OCI-LY3 (cell line): Measurements from ENCODE around the gene TBC1D2B.

Experiments used
- H2AFZ ChIP-seq: fragments of 200-600, 300-600 bp; shearing (Covaris generic); 2 replicates; pipeline ENCODE4 v1.6.0; 2014; ENCODE audit warnings: antibody characterized with exemption, low read depth, low read length
- H3K27ac ChIP-seq: fragments of 200-600, 300-600 bp; sonication (generic); 2 replicates; pipeline ENCODE4 v1.5.1; 2014; ENCODE audit warnings: mild to moderate bottlenecking, low read length, moderate library complexity, mixed read lengths
- H3K27me3 ChIP-seq: fragments of 200-600, 300-600 bp; sonication (generic); 2 replicates; pipeline ENCODE4 v1.6.1; 2014; ENCODE audit warnings: low read depth, low read length, mixed read lengths
- H3K36me3 ChIP-seq: fragments of 200-600, 300-600 bp; sonication (generic); replicated peaks from 2 replicates; pipeline ENCODE3; 2014; ENCODE audit warnings: low read depth, low read length, mixed read lengths
- H3K4me1 ChIP-seq: fragments of 300-600, 200-600 bp; sonication (generic); 2 replicates; pipeline ENCODE4 v1.6.1; 2014; ENCODE audit warnings: low read length, mixed read lengths
- H3K4me2 ChIP-seq: fragments of 200-600, 300-600 bp; sonication (generic); 2 replicates; pipeline ENCODE4 v1.6.1; 2014; ENCODE audit warnings: low read length, mixed read lengths
- H3K4me3 ChIP-seq: fragments of 300-600, 200-600 bp; sonication (generic); 2 replicates; pipeline ENCODE4 v1.5.1; 2014; ENCODE audit warnings: antibody characterized with exemption, mild to moderate bottlenecking, low read length, moderate library complexity
- H3K79me2 ChIP-seq: fragments of 300-600, 200-600 bp; shearing (Covaris generic); 2 replicates; pipeline ENCODE4 v1.6.1; 2014; ENCODE audit warnings: mild to moderate bottlenecking, low read length, mixed read lengths
- H3K9ac ChIP-seq: fragments of 300-600, 200-600 bp; shearing (Covaris generic); 2 replicates; pipeline ENCODE4 v1.6.0; 2014; ENCODE audit warnings: mild to moderate bottlenecking, low read length, moderate library complexity
- H3K9me3 ChIP-seq: fragments of 200-600, 300-600 bp; shearing (Covaris generic); 2 replicates; pipeline ENCODE4 v1.6.1; 2014; ENCODE audit warnings: low read length, mixed read lengths; ENCODE audit not compliant: insufficient read depth
- H4K20me1 ChIP-seq: fragments of 200-600, 300-600 bp; sonication (generic); 2 replicates; pipeline ENCODE4 v1.6.1; 2016; ENCODE audit warnings: low read length, mixed read lengths; ENCODE audit not compliant: insufficient read depth
- EZH2phosphoT487 ChIP-seq: fragments of 200-600 bp; shearing (Covaris generic); IDR thresholded peaks from 2 replicates; pipeline ENCODE4 v1.6.1; 2018; ENCODE audit warnings: antibody characterized with exemption, mixed run types, low read depth
- TF ChIP-seq, protein P1 (sequence below): fragments of 200-600, 300-600 bp; sonication (generic); IDR thresholded peaks from 2 replicates; pipeline ENCODE4 v1.5.1; 2014; ENCODE audit warnings: antibody characterized with exemption, low read length, low read depth

The TBC1D2B gene

DNA sequence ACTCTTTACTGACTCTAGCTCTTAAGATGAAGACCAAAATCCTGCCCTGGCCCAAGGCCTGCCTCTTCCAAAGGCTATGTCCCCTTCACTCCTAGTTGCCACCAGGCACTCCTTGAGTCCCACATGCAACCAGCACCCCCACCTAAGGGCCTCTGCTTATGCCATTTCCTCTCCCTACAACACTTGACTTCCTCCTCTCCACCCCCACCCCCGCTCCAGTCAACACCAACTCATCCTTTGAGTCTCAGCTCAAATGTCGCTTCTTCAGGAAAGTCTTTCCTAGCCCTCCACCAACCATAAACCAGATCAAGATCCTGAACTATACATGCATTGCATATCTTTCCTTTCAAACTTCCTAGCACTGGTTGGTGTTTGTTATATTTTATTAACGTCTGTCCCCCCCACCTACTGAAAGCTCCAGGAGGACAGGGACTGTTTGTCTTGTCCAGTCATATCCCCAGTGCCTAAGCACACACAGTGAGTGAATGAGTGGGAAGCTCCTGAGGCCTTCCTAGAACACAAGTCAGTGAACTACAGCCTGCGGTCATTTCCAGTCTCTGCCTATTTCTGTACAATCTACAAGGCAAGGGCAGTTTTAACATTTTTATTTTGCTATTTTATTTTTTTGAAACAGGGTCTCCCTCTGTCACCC is 7.3 kb downstream of the TBC1D2B start:
- no peak overlapping the region for H3K4me2 ChIP-seq
- no peak overlapping the region for H2AFZ ChIP-seq
- H3K4me1 ChIP-seq: peaks cover 51% of the 10 kb centered on the region
- H3K9me3 ChIP-seq: no peaks in the 10 kb centered on the region
- peaks cover 6% of the 10 kb centered on the region for H3K36me3 ChIP-seq
- no peak overlapping the region for H3K9ac ChIP-seq
- H3K27me3 ChIP-seq: peaks cover 12% of the 10 kb centered on the region; the same call in 1 of the 2 replicates
- TF ChIP-seq EZH2phosphoT487: no peak
- TF ChIP-seq, protein P1, sequence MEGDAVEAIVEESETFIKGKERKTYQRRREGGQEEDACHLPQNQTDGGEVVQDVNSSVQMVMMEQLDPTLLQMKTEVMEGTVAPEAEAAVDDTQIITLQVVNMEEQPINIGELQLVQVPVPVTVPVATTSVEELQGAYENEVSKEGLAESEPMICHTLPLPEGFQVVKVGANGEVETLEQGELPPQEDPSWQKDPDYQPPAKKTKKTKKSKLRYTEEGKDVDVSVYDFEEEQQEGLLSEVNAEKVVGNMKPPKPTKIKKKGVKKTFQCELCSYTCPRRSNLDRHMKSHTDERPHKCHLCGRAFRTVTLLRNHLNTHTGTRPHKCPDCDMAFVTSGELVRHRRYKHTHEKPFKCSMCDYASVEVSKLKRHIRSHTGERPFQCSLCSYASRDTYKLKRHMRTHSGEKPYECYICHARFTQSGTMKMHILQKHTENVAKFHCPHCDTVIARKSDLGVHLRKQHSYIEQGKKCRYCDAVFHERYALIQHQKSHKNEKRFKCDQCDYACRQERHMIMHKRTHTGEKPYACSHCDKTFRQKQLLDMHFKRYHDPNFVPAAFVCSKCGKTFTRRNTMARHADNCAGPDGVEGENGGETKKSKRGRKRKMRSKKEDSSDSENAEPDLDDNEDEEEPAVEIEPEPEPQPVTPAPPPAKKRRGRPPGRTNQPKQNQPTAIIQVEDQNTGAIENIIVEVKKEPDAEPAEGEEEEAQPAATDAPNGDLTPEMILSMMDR: no peak
- peaks cover 52% of the 10 kb centered on the region for H4K20me1 ChIP-seq
- H3K79me2 ChIP-seq: peaks cover 13% of the 10 kb centered on the region
- no peak overlapping the region for H3K4me3 ChIP-seq
- H3K27ac ChIP-seq: no peak overlapping the region

GRCh38 chr15:78069462-78070029 is 8.0 kb downstream of the TBC1D2B start:
- H3K27me3 ChIP-seq: peaks cover 19% of the 10 kb centered on the region; the same call in 1 of the 2 replicates
- H3K36me3 ChIP-seq: peaks cover 2% of the 10 kb centered on the region
- no peak for TF ChIP-seq EZH2phosphoT487
- TF ChIP-seq, protein P1: peak; percentile 30
- H3K4me1 ChIP-seq: peaks cover 54% of the 10 kb centered on the region
- no peak overlapping the region for H3K4me3 ChIP-seq
- no peaks in the 10 kb centered on the region for H3K9me3 ChIP-seq
- H4K20me1 ChIP-seq: peaks cover 56% of the 10 kb centered on the region
- peaks cover 15% of the 10 kb centered on the region for H3K79me2 ChIP-seq
- no peak overlapping the region for H3K27ac ChIP-seq
- H2AFZ ChIP-seq: no peak overlapping the region
- H3K4me2 ChIP-seq: peak overlapping the region; percentile 66
- no peak overlapping the region for H3K9ac ChIP-seq

GRCh38 chr15:78069052-78069414 is 8.5 kb downstream of the TBC1D2B start:
- peaks cover 58% of the 10 kb centered on the region for H4K20me1 ChIP-seq
- no peaks in the 10 kb centered on the region for H3K9me3 ChIP-seq
- H3K27me3 ChIP-seq: peaks cover 24% of the 10 kb centered on the region; the same call in 1 of the 2 replicates
- peaks cover 54% of the 10 kb centered on the region for H3K4me1 ChIP-seq
- peak overlapping the region; percentile 40 for H3K4me3 ChIP-seq
- H3K4me2 ChIP-seq: peak overlapping the region; percentile 66
- H3K9ac ChIP-seq: no peak overlapping the region
- H3K27ac ChIP-seq: no peak overlapping the region
- TF ChIP-seq EZH2phosphoT487: no peak
- TF ChIP-seq, protein P1: no peak
- H2AFZ ChIP-seq: no peak overlapping the region
- peaks cover 15% of the 10 kb centered on the region for H3K79me2 ChIP-seq
- no peaks in the 10 kb centered on the region for H3K36me3 ChIP-seq

DNA sequence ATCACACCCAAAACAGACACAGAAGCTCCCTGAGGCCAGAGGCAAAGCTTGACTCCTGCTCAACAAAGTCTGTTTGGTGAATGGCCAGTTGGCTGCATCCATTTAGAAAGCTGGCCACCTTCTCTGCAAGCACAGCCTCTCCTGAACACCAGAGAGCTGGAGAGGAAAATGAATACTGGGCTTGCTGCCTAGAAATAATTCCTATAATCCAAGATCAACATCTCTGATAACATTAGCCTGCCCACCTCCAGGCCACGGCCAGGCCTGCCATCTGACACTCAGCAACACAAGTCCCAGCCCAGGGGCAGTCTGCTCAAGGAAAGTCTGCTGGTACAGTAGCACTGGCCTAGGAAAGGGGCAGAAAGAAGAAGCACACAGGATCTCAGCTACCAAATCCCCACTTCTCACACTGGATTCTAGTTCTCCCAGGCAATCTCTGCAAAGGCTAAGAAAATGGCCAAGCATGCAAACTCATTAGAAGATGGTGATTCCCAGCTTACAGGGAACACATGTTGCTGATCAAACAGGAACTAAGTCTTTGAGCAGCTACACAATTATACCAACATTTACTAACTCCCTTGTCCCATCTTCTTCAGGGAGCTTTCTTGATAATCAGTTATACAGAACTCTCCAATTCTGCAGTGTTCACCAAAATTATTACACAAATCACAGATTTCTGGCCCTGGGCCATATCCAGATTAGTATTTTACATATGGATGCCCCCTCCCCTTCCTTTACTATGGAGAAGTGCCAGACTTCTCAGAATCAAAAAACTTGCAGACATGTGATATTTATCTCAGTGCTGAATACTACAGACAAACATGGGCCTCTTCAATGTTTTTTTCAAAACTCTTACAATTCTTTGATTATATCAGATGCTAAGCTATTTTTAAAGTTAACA is 9.9 kb downstream of the TBC1D2B start:
- Histone ChIP-seq H3K4me1 (peaks cover 54% of the 10 kb centered on the region), H3K4me3 (no peak overlapping the region), H2AFZ (no peak overlapping the region), H4K20me1 (peaks cover 62% of the 10 kb centered on the region), H3K9ac (no peak overlapping the region), H3K4me2 (0 out of 2 replicates have a peak overlapping the region, but pooled peaks have one; percentile 9), H3K27me3 (peaks cover 28% of the 10 kb centered on the region; the same call in 1 of the 2 replicates), H3K27ac (no peak overlapping the region), H3K9me3 (no peaks in the 10 kb centered on the region), H3K79me2 (peaks cover 15% of the 10 kb centered on the region), H3K36me3 (no peaks in the 10 kb centered on the region)
- no peak for TF ChIP-seq EZH2phosphoT487
- TF ChIP-seq, protein P1: no peak
